SIG-M5 treated with dmso at 0.1 percent for 504 hours (cell line): Measurements from ENCODE around the gene WEE2.
"Not testable (repeated sequence)": the region's sequence is repeated elsewhere in the genome, so short reads cannot be mapped to it uniquely, and the experiment has no call there.

ENCODE experiments used
- DNase-seq: peaks from one replicate; lab custom pipeline; 2025; ENCODE audit not compliant: unreplicated experiment; lab: John Stamatoyannopoulos, UW

Gene WEE2

DNA sequence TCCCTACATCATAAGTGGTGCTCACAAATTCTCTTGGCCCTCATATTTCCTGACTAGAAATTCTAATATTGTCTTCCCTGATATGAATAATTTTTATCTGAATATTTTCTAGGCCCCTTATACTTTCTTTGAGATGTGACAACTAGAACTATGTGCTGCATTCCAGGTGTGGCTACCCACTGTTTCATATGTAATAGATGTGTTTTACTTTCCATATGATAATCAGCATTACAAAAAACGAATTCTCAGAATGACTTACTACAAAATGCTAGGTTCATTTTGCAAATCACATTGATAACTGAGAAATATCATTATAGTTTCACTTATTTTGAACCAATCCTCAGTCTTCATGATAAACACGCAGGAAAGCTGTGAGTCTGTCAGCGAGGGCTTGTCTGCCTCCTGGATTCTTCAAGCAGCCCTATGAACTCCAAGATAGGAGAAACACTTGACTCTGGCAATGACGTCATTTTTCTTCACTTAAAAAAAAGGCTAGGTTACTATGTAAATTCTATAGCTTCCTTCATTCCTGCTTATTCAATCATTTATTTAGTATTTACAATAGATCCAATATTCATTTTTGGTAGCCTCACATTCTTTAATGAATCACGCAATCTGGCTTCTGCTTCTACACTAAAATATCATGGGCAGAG, 4.6 kb downstream of the WEE2 start:
- no peak for DNase-seq

DNA sequence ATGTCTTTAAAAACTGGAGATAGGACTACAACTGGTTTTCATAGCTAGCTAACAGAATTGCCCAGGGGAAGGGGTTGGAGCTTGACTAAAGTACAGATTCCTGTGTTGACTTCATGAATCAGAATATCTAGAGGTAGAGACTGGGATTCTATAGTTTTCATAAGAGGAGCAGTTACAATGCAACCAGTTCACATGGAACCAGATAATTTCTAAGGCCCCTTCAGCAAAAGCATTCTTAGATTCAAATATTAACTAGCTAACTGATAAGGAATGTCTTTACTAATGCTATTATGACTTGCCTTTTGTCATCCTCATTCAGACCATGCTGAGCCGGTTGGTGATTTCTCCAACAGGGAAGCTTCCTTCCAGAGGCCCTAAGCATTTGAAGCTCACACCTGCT, 5.7 kb downstream of the WEE2 start:
- DNase-seq = no peak

DNA sequence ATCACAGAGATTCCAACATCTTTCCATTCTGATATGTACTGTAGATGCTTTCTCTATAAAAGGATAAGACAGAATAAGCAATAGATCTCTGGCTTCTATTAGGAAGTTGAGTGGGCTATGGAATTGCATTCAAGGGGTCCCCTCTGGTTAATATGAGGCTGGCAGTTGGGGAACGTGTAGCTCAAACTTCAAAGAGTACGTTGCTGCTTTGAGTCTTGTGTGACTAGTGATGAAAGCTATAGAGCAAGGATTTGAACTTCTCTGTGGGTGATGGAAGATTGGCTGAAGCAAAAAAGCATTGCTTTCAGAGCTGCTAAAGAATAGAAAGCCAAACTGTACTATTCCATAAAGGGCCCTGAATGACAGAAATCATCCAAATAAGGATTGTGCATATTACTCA, 6.4 kb downstream of the WEE2 start:
- no peak for DNase-seq

DNA sequence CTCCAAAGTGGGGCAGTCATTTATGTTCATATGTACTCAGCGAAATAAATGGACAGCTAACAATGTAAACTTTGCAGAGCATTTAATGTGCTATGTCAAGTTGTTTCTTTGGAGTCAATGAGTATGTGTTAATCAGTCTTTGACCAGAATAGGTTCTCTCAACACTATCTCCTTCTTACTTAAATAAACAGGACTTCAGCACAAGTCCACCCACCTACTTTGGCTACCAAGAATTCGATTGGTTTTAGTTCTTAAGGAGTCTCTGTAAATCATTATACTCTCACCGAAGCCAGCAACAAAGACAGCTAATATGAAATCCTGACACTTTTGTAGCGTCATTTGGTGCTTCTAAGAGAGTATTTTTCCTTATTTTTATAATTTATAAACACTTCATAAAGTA, 6.9 kb downstream of the WEE2 start:
- DNase-seq = no peak

DNA sequence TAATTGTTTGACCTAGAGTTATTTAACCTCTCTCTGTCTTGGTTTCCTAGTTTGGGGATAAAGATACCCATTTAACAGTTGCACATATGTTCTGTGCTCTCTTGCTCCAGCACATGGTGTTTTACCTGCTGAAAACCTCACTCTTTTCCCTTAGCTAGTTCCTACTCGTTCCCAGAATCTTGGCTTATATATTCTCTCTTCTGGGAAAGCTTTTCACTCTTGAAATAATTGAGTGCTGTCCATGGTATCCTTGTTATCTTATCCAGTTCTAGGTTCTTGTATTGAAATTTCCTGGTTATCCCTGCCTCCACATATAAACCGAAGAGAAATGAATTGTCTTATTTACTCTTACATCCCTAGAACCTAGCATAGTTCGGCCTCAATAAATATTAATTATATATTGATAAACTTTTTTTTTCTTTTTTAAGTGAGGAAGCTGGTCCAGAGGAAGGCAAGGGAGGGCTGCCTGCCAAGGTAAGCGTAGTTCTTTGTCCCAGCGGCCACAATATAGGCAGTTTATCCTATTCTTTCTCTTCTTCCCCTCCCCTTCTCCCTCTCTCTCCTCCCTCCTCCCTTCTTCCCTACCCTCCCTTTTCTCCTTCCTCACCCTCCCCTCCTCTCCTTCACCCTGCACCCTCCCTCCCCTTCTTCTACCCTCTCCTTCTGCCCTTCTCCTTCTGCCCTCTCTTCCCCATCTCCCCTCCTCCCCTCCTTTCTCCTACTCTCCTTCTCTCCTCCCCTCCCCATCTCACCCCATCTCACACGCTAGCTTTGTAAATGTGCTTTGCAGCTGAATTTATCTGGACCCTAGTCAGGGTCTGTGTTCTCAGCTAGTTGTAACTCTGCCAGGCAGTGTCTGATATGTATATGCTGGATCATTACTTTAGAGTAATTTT, 7.9 kb downstream of the WEE2 start:
- no peak for DNase-seq

DNA sequence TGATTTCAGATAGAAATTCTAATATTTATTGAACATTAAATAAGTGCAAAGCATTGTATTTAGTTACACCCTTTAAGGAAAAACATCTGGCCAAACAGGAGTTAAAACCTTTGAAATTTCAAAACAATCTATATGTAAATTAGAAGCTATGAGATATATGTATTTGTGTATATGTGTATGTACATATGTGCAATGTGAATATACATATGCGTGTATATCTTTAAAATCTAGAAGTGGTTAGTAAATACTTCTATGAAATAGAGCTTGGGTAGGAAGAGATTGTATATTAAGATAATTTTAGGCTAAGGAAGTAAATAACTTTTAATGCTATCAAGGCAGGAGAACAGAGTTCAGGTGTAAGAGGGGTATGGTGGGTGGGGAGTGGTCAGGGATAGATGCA, 9.3 kb downstream of the WEE2 start:
- no peak for DNase-seq

DNA sequence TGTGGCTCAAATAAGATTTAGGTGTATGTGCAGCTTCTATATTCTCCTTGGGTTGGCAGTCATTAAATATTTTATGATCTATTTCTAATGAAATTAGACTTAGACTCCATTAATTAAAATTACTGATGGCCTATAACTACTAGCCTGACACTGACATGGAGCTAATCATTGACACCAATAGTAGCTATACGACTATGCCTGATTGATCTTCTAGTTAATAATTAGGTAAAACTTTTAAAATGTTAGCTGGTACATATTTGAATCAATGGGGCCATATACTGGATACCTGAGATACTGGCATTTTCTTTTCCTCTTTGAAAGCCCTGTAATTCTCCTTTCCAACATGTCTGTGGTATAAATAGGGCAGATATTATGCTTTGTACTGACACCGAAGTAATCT, 14.4 kb downstream of the WEE2 start:
- no peak for DNase-seq

DNA sequence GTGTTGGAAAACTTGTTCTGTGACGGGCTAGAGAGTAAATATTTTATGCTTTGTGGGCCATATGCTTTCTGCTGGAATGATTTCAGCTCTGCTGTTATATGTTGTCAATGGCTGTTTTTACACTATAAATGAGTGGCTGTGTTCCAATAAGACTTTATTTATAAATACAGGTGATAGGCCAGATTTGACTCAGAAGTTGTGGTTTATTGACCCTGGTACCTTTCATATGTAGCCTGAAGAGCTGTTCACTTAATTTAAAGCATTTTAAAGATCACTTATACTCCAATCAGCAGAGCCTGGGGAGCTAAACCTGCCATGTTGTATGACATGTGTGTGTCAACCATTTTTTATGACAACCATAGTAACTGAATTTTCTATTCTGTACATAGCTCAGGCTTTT, 20.9 kb downstream of the WEE2 start:
- no peak for DNase-seq

DNA sequence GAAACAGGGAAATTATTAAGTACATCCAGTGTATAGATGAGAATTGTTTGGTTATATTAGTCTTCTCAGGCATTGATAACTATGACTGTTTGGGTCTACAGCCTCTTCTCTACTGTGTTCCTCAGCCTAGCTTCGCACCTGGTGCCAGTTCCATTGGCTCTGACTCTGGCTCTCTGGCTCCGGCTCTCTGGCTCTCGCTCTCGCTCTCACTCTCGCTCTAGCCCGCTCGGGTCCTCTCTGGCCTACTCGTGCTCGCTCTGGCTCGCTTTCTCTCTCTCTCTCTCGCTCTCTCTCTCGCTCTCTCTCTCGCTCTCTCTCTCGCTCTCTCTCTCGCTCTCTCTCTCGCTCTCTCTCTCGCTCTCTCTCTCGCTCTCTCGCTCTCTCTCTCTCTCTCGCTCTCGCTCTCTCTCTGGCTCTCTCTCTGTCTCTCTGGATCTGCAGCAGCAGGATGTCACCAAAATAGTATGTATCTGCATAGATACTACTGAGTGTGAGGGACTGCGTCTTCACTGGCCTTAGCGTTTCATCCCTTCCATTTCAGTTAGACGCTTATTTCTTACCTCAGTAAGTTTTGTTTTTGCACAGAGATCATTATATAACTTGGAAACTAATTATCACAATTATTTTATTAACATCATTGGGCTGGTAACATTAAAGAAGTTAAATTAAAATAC, 23.5 kb downstream of the WEE2 start:
- DNase-seq = no peak

DNA sequence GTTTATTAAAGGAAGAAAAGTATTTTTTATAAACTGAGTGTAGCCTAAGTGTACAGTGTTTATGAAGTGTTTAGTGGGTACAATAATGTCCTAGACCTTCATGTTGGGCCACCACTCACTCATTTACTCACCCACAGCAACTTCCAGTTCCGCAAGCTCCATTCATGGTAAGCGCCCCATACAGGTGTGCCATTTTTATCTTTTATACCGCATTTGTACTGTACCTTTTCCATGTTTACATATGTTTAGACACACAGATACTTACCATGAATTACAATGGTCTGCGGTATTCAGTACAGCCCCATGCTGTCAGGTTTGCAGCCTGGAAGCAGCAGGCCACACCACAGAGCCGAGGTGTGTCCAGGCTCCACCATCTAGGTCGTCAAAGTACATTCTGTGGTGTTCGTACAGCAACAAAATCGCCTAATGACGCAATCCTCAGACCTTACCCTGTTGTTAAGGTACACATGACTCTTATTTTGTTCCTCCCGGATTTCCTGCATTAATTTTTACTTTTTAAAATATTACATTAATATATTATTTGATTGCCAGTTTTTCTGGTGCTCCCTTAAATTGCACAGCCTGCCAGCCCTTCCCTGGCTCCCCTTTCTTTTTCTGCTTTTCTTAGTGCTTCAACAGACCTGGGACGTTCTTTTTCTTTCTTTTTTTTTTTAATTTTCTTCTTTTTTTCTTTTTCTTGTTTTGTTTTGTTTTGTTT, 29.1 kb downstream of the WEE2 start:
- peak; percentile 22 for DNase-seq

DNA sequence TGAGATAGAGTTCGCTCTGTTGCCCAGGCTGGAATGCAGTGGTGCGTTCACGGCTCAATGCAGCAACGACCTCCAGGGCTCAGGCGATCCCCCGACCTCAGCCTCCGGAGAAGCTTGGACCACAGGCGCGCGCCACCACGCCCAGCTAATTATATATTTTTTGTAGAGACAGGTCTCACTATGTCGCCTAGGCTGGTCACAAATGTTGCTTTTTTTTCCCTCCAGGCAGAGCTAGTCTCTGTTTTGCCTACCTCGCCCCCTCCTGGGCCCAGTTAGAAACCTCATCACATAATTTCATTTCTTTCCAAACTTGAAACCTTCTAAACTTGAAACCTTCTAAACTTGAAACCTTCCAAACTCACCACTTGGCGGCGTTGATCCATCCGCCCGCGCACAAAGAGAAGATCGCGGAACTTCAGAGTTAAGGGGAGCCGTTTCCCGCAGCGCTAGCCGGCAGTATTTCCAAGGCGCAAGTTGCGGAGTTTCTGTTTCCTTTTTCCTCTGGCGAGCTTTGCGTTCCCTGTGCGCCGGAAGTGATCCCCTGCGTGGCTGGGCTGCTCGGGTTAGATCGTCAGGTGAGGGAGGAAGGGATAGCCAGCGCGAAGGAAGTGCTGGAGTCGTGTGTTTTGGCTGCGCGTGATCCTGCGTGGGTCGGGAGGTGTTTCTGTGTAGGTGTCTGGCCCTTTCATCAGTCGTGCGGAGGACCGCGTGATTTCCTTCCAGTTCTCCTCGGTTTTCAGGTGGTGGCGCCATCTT, 29.9 kb downstream of the WEE2 start, which contains the start of gene SSBP1:
Gene SSBP1, plus strand, starts transcription at position 523 of the 756 bp plus-strand sequence. CDS start 809 bp downstream, outside the sequence.
- DNase-seq = peak; percentile 98

DNA sequence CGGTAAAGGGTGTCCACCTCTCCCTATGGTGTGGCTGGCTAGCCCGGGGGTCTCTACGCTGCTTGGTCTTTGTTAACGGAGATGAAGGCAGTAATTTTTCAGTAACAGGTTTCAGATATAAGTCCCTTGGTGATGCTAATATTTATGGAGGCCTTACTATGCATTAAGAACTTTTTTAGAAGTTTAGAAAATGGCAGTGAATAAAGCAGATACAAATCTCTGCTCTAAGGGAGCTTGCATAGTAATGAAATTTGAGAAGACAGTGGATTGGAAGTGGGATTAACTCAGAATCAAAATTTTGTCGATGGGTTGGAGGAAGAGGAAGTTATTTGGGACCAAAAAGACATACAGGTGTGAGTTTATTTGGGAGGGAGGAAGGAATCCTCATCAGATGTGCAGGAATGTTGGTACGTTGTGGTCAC, 30.4 kb downstream of the WEE2 start:
- DNase-seq = no peak

DNA sequence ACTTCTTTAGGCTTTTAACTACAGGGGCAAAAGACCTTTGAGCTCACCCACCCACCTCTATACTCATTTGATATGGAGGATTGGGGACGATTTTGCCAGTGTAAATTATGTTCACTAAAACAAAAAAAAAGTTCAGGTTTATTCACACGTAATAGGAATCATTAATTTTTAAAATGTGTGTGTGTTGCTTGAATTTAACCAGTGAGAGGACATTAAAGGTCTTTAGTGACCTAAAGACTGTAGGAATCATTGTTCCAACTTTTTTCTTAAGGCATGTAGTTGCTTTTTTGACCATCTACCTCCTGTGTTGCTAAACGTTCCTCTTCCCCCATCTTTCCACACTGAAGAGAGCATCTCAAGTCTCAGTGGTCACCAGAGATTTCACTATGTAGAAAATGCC, 31.1 kb downstream of the WEE2 start:
- no peak for DNase-seq

DNA sequence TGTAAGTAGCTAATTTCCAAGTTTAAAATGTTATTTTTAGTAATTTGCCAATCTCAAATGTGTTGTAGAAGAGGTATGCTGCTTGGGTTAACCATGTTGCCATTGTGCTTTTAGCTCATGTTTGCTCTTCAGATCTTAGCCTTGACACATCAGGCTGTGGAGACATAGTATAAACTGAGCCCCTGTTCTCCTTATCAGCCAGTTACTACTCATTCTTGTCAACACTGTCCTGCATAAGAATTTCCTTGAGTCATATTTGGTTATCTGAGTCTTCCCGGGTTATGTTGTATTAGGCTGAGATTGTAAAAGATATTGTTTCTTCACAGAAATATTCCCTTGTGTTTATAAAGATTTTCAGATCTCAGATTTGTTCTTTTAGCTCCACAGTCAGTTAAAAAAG, 34.1 kb downstream of the WEE2 start:
- DNase-seq = no peak

DNA sequence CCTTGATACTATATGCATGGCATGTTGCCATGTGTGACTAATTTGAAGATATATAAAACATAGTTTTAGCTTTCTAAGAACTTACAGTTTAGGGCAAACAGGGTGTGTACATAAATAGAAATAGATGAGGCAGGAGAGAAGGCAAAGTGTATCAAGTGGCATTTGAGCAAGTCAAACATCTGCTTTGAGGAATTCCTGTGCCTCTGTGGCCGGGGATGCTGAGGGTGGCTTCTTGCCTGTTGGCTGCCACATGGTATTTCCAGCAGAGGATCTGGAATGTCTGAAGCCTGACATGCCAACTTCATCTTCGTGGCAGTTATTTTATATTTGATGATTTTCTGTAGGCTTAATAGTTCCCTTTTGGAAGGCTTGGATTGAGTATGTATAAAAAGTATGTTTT, 36.0 kb downstream of the WEE2 start:
- DNase-seq = no peak

DNA sequence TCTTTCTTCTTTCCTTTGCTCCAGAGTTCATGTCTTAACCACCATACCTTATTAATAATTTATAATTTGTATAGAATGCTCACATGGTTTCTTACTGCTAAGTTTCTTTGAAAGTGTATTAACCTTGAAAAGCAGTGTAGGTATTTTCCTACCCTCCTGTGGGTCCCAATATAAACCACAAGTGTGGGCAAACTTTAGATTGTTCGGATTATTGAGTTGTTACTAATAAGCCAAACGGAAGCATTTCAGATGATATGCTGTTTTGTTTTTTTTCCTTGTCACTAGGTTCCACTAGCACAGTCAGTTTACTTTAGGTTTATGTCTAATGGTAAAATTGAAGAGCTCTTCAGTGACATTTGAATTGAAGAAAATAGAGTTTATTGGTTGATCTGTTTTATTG, 40.2 kb downstream of the WEE2 start:
- no peak for DNase-seq

DNA sequence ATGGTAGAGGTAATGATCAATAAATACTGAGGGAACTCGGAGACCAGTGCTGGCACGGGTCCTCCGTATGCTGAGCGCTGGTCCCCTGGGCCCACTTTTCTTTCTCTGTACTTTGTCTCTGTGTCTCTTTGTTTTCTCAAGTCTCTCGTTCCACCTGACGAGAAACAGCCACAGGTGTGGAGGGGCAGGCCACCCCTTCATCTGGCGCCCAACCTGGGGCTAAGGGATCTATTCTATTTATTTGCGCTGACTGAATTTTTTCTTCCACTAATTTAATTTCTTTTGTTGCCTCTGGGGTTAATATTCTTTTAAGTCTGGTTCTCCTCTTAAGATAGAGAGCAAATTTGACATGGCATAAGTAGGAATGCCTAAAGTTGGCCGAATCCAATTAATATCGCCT, 43.8 kb downstream of the WEE2 start:
- not testable (repeated sequence) for DNase-seq

DNA sequence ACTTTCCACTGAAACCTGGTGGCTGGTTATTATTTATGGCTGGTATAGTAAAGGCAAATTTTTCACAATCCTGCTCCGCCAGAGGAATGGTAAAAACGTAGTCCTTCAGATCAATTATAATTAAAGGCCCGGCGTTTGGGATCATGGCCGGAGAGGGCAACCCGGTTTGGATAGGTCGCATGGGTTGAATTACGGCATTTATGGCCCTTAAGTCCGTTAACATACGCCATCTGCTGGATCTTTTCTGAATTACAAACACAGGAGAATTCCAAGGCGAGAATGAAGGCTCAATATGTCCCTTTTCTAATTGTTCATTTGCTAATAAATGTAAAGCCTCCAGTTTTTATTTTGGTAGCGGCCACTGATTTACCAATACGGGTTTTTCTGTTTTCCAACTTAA, 44.5 kb downstream of the WEE2 start:
- no peak for DNase-seq

DNA sequence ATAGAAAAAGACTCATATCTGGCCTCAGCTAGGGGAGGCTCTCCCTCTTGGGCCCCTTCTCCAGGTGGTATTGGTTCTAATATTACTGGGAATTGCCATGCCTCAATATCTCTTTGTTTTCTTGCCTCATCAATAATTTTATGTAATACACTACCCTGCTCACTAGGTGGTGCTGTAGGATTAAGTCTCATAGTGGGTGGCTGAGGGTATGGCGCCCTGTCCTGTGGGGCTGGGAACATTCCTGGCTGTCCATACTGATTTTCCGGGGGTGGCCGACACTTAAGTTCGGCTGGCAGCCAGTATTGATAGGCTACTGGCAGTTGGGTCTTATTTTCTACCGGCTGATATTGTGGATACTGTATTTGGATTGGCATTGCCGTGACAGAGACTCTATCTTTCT, 46.8 kb downstream of the WEE2 start:
- no peak for DNase-seq

DNA sequence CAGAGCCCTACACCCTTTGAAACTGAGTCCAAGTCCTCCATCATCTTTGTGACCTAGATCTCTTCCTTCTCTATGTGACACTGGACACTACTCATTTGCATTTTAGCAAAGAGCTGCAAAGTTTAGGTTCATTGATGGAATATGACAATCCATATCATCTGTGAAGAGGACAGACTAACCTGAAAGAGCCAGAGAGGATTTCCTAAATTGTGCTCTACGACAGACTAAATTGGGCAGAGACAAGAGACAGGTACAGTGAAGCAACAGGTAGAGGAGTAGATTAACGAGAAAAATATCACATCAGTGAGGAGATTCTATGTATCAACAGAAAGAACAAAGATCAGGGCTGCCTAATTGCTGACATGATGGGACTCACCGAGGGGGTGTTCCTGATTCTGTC, 55.6 kb downstream of the WEE2 start, which contains the start of gene TAS2R3:
Gene TAS2R3, plus strand, starts transcription at position 301 of the 400 bp plus-strand sequence. Its CDS starts 62 bp downstream, at position 363.
- no peak for DNase-seq
